NCI-H2029 (cell line): ENCODE results near the gene GSTA3.

ENCODE experiments used
- DNase-seq: peaks from one replicate; lab custom pipeline; 2025; lab: John Stamatoyannopoulos, UW

The GSTA3 gene

GRCh38 chr6:52858416-52858815 is 51.1 kb downstream of the GSTA3 start:
- no peak for DNase-seq

DNA sequence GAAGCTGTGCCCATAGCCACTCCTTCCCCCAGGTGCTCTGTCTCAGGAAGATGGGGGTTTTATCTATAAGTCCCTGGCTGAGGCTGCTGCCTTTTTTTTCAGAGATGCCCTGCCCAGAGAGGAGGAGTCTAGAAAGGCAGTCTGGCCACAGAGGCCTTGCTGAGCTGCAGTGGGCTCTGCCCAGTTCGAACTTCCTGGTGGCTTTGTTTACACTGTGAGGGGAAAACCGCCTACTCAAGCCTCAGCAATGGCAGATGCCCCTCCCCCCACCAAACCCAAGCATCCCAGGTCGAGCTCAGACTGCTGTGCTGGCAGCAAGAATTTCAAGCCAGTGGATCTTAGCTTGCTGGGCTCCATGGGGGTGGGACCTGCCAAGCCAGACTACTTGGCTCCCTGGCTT is 53.4 kb downstream of the GSTA3 start:
- peak; percentile 41 for DNase-seq

DNA sequence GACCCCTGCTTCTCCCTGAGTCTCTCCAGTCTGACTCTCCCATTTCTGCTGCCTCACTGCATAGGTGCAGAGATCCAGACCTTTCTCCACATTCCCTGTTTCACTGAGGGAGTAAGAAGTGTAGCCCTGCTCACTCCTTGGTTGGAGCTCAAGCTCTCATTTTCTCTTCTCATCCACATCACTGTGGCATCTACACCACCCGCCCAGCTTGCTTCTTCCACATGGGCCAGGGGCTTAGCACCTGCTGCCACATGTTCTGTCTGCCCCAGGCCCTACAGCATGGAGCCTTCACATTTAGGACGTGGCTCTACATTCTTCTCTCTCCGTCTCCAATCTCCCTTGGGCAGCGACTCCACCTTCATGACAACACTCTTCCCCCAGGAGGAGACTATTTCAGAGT is 60.4 kb downstream of the GSTA3 start:
- DNase-seq: no peak
